Right atrium auricular region (tissue), 2 donors: Measurements from ENCODE around the gene TMEM108. TPM values are rescaled to one million over a fixed set of nuclear protein-coding genes. Genes with fewer than 3 reads are reported as not detected.
A peak's percentile ranks its signal among the peaks of the same experiment; 100 is the strongest.

Source experiments
- DNase-seq: peaks from one replicate; pipeline ENCODE4 v3.0.0-alpha.2; 2019; ENCODE audit warnings: low spot score
- H3K27ac ChIP-seq, 2 donors: fragments of 200-600 bp; sonication (generic); 1 replicate in 1 of 2; 2 replicates in 1 of 2; pipeline ENCODE4 v1.5.1; 2016 to 2019
- H3K27me3 ChIP-seq, 2 donors: fragments of 200-600 bp; sonication (generic); one replicate each; pipeline versions ENCODE4 v1.5.1 to v1.6.0; 2017 to 2019
- H3K36me3 ChIP-seq: fragments of 200-600 bp; sonication (generic); one replicate; pipeline ENCODE4 v1.5.1; 2016
- H3K4me1 ChIP-seq, 2 donors: fragments of 200-600 bp; sonication (generic); one replicate each; pipeline versions ENCODE4 v1.5.1 to v1.6.0; 2017 to 2019
- H3K4me3 ChIP-seq, 2 donors: fragments of 200-600 bp; sonication (generic); 1 replicate in 1 of 2; 2 replicates in 1 of 2; pipeline ENCODE4 v1.5.1; 2017 to 2019; ENCODE audit warnings: mild to moderate bottlenecking in 1 of 2, moderate library complexity in 1 of 2
- H3K9me3 ChIP-seq, 2 donors: fragments of 200-600 bp; sonication (generic); one replicate each; pipeline ENCODE4 v1.5.1; 2019
- CTCF ChIP-seq, 2 donors: fragments of 200-600 bp; sonication (generic); IDR thresholded peaks; one replicate each; pipeline ENCODE4 v1.5.1; 2019; ENCODE audit warnings: antibody characterized with exemption in 2 of 2
- total RNA-seq, 2 donors: library from RNA; depleted of rRNA; stranded (reverse); fragments of >200 nt; gene quantifications; one replicate each; pipeline ENCODE4 v1.1.0, GENCODE V29; 2016

The TMEM108 gene
- total RNA-seq, 2 donors from 2014 or later: 5.1 to 5.3 TPM

DNA sequence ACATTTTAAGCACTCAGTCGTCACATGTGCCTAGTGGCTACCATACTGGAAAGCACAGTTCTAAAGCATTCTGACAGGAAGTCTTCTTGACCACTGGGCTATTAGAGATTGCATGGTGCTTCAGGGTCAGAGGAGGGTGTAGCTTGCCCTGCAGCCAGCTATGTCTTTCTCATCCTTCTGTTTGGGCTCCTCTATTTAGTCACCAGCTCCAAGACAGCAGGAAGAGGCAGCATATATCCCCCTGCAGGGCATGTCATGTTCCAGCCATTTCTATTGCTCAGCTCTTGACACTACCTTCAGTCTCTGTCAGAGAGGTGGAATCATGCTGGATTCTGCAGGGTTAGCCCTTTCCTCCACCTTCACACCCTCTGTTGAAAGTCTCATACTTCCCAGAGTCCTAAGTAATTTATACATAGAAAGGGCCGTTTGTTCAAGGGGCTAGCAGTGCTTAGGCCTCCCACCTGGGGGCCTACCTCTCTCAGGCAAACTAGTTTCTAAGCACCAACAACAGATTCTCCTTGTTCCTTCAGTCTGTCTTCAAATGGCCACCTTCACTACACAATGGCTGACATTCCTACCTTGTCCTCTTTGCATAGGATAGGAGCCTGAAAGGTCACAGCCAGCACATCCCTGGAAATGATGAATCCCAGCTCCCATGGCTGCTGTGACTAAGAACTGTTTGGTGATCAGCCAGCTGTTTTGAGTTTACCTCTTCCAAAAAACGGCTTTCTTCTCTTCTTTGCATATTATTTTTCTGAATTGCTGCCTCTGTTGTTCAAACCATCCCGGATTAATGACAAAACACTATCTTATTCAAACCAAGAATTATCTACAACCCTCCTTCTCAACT, 246.0 kb downstream of the TMEM108 start:
- no peaks in the 10 kb centered on the region for H3K9me3 ChIP-seq

DNA sequence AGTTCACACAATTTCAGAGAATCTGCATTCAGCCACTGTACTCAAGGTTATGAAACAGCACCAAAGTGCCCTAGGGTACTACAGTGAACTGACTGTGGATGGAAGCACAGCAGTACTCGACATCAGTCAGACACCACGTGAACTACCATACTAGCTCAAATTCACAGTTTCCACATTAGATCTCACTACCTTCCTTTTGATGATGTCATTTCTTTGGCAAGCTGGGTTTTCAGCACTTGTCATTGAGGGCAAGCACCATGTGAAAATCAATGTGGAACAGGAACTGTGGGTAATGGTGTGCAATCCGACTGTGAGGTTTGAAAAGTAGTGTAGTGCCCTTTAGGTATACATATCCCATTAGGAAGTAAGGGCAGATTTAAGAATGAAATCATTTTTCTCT, 251.1 kb downstream of the TMEM108 start:
- Histone ChIP-seq H3K27ac (no peak overlapping the region), H3K27me3 (no peaks in the 10 kb centered on the region), H3K4me3 (no peak overlapping the region), H3K9me3 (no peaks in the 10 kb centered on the region), H3K4me1 (peaks cover 0 to 22% of the 10 kb centered on the region in 2 donors), H3K36me3 (no peaks in the 10 kb centered on the region)
- TF ChIP-seq CTCF (IDR thresholded peaks at IDR 0.05): no peak
- DNase-seq: no peak

More for the DNA sequence above, 246.0 kb downstream of the TMEM108 start:
- Histone ChIP-seq H3K36me3 (no peaks in the 10 kb centered on the region), H3K4me1 (peaks cover 0 to 17% of the 10 kb centered on the region in 2 donors), H3K27ac (no peak overlapping the region), H3K27me3 (no peaks in the 10 kb centered on the region), H3K4me3 (no peak overlapping the region)
- no peak for TF ChIP-seq CTCF (IDR thresholded peaks at IDR 0.05)
- DNase-seq: no peak

DNA sequence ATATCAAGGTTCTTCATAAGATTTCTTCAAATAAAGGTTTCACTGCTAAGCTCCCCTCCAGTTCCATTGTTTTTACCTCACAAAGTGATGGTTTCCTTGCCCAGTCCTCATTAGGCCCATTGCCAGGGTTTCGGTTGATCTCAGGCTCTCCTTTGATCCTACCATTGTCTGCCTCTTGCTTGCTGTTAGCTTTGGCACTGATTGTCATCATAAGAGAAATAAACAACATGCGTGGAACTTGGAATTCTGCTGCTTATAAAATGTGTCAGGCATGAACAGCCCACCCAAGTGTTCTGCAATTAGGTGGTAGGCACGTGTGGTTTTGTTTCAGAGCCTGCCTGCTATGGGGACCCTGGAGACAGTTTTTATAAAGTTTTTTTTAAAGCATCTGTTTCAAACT, 254.1 kb downstream of the TMEM108 start:
- no peak for TF ChIP-seq CTCF (IDR thresholded peaks at IDR 0.05)
- Histone ChIP-seq H3K27ac (no peak overlapping the region), H3K4me1 (peaks cover 0 to 38% of the 10 kb centered on the region in 2 donors), H3K27me3 (no peaks in the 10 kb centered on the region), H3K4me3 (no peak overlapping the region), H3K36me3 (no peaks in the 10 kb centered on the region), H3K9me3 (no peaks in the 10 kb centered on the region)
- no peak for DNase-seq

DNA sequence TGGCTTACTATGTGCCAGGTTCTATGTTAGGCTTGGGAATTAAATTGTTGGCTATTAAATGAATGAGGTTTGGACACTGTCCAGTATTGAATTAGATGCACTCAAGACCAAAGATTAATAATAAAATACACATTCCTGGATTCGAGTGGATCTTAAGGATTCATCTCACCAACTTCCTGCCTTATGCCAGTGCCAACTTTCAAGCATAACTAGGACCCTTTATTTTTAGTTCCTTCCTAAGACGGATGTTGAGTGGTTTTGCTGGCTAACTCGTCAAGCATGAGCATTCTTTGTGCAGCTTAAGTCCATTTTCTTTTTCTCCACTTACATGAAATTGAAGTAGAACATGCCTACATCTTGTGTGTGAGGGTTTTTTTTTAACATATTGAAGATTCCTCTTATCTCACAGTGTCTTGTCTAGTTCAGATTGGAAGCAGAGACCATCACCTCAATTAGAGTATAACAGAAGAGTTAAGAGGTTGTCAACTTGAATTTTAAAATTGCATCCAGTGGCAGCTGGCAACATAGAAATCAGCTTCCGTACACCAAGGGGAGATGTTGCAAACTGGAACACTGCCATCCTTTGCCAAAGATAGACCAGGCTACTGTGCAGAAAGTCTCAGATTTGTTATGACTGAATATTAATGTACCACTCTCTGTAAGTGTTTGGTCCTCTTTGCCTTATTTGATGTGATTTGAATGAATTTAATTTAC, 255.4 kb downstream of the TMEM108 start:
- peak overlapping the region in 1 of 2 donors; percentile 23 for H3K27ac ChIP-seq
- no peak overlapping the region for H3K4me3 ChIP-seq
- H3K27me3 ChIP-seq: no peaks in the 10 kb centered on the region
- TF ChIP-seq CTCF (IDR thresholded peaks at IDR 0.05): no peak
- H3K4me1 ChIP-seq: peaks cover 0 to 46% of the 10 kb centered on the region in 2 donors
- H3K36me3 ChIP-seq: no peaks in the 10 kb centered on the region
- no peak for DNase-seq
- no peaks in the 10 kb centered on the region for H3K9me3 ChIP-seq

DNA sequence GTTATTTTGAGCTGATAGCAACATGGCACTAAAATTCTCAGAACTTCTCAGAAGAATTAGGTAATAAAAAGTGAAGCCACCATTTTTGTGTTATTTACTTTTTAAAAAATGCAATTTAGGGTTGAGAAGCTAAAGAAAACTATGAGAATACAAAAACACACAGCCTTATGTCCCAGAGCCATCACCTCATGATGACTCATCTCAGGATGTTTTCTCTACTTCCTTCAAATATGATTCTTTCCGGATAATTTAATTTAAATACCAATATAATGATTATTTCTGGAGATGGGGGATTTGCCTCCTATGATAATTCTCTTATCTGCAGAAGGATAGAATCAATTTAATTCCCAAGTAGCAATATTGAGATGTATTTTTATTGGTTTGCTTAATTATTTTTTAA, 256.1 kb downstream of the TMEM108 start:
- H3K4me3 ChIP-seq: no peak overlapping the region
- DNase-seq: no peak
- H3K9me3 ChIP-seq: no peaks in the 10 kb centered on the region
- H3K27ac ChIP-seq: no peak overlapping the region
- H3K27me3 ChIP-seq: no peaks in the 10 kb centered on the region
- no peak for TF ChIP-seq CTCF (IDR thresholded peaks at IDR 0.05)
- no peaks in the 10 kb centered on the region for H3K36me3 ChIP-seq
- peaks cover 0 to 46% of the 10 kb centered on the region in 2 donors for H3K4me1 ChIP-seq
